ENCODE measurements around the gene PRPF39. TPM values are rescaled to one million over a fixed set of nuclear protein-coding genes. Genes with fewer than 3 reads are reported as not detected.

PRPF39 gene
- total and polyA plus RNA-seq, 2 of the 13 experiments (the other 11 are each of a cell fraction or from before 2014, with no cell fraction given): 44.2 to 65.0 TPM

GRCh38 chr14:45083976-45084722 lies at the start of gene PRPF39 (continued):
- TF ChIP-seq SNAPC4 (CRISPR knock-in tag; IDR thresholded peaks at IDR 0.05): no peak
- no peak for TF ChIP-seq ZNF382 (CRISPR knock-in tag; IDR thresholded peaks at IDR 0.05; ENCODE audit: borderline replicate concordance)
- TF ChIP-seq ISL2 (CRISPR knock-in tag; IDR thresholded peaks at IDR 0.05): no peak
- TF ChIP-seq ZNF34 (CRISPR knock-in tag; IDR thresholded peaks at IDR 0.05; ENCODE audit: borderline replicate concordance): no peak
- no peak for TF ChIP-seq MBD4 (IDR thresholded peaks at IDR 0.05; ENCODE audit: borderline replicate concordance, low read length)
- TF ChIP-seq ZNF749 (CRISPR knock-in tag; IDR thresholded peaks at IDR 0.05; ENCODE audit: borderline replicate concordance): no peak
- TF ChIP-seq WIZ (CRISPR knock-in tag; IDR thresholded peaks at IDR 0.05): no peak
- TF ChIP-seq HOMEZ (CRISPR knock-in tag; IDR thresholded peaks at IDR 0.05; ENCODE audit: low read depth): no peak
- no peak; the same call in 1 of the 2 replicates for TF ChIP-seq PAXIP1 (CRISPR knock-in tag; conservative IDR thresholded peaks at IDR 0.05)
- 0 out of 2 replicates have a peak, but pooled peaks have one; percentile 23 for TF ChIP-seq ZBTB10 (CRISPR knock-in tag; IDR thresholded peaks at IDR 0.05; ENCODE audit: borderline replicate concordance)
- TF ChIP-seq PHF21A (CRISPR knock-in tag; IDR thresholded peaks at IDR 0.05): no peak
- TF ChIP-seq ZNF772 (CRISPR knock-in tag; IDR thresholded peaks at IDR 0.05): no peak
- TF ChIP-seq SETDB1 (CRISPR knock-in tag; IDR thresholded peaks at IDR 0.05; ENCODE audit: borderline replicate concordance): no peak
- peak; percentile 50 for TF ChIP-seq HNRNPLL (IDR thresholded peaks at IDR 0.05; ENCODE audit: low read depth, low read length, poor library complexity, severe bottlenecking)
- TF ChIP-seq ZNF180 (CRISPR knock-in tag; IDR thresholded peaks at IDR 0.05; ENCODE audit: borderline replicate concordance, low read depth): no peak

Data from HepG2 (cell line).